Gastroesophageal sphincter (tissue), 4 donors: ENCODE results near the gene CDIPT. TPM values are rescaled to one million over a fixed set of nuclear protein-coding genes. Genes with fewer than 3 reads are reported as not detected.

Experiments
- ATAC-seq: fragments of 150-250 bp; one replicate; pipeline ENCODE4 v1.9.1; 2016; ENCODE audit warnings: mild to moderate bottlenecking, moderate library complexity
- H3K27ac ChIP-seq, 4 donors: fragments of 200-600 bp; sonication (generic) in 3 of 4; 1 replicate in 3 of 4; 2 replicates in 1 of 4; pipeline ENCODE4 v1.5.1; 2016 to 2019
- H3K27me3 ChIP-seq: fragments of 200-600 bp; sonication (generic); one replicate; pipeline ENCODE4 v1.5.1; 2019
- H3K36me3 ChIP-seq, 2 donors: fragments of 200-600 bp; sonication (generic); one replicate each; pipeline ENCODE4 v1.5.1; 2019; ENCODE audit warnings: control low read depth in 1 of 2
- H3K4me1 ChIP-seq, 3 donors: fragments of 200-600 bp; sonication (generic); 1 replicate in 2 of 3; 2 replicates in 1 of 3; pipeline ENCODE4 v1.5.1; 2016 to 2019; ENCODE audit warnings: control low read depth in 2 of 3
- H3K4me3 ChIP-seq, 2 donors: fragments of 200-600 bp; sonication (generic); one replicate each; pipeline ENCODE4 v1.5.1; 2019; ENCODE audit warnings: mild to moderate bottlenecking in 1 of 2, moderate library complexity in 1 of 2
- H3K9me3 ChIP-seq, 3 donors: fragments of 200-600 bp; sonication (generic); one replicate each; pipeline ENCODE4 v1.5.1; 2017 to 2019; ENCODE audit warnings: control low read depth in 2 of 3
- EP300 ChIP-seq: sonication (generic); formaldehyde crosslinking; IDR thresholded peaks from one replicate; pipeline ENCODE4 v1.6.1; 2017; ENCODE audit warnings: antibody characterized with exemption, mild to moderate bottlenecking
- POLR2A ChIP-seq, 2 donors: fragments of 450-650 bp; IDR thresholded peaks; one replicate each; pipeline ENCODE4 v1.6.1; 2017; ENCODE audit warnings: antibody characterized with exemption in 2 of 2, mild to moderate bottlenecking in 2 of 2, moderate library complexity in 1 of 2
- POLR2AphosphoS5 ChIP-seq: sonication (generic); formaldehyde crosslinking; IDR thresholded peaks from one replicate; pipeline ENCODE4 v1.6.1; 2017; ENCODE audit warnings: antibody characterized with exemption
- WGBS, 2 donors: methylation state at CpG; one replicate each; pipeline ENCODE4 v1.1.5; 2018; ENCODE audit warnings: low coverage in 1 of 2; 5-methylcytosine and 5-hydroxymethylcytosine counted together
- total RNA-seq, 4 donors: library from RNA; depleted of rRNA; stranded (reverse); fragments of >200 nt; gene quantifications; one replicate each; pipeline ENCODE4 v1.1.0, GENCODE V29; 2016
- TF ChIP-seq, protein P1 (sequence below), 4 experiments: fragments of 200-600 bp in 2 of 4; fragments of 450-650 bp in 2 of 4; sonication (generic) in 1 of 4; IDR thresholded peaks; one replicate each; pipeline ENCODE4 v1.5.1; 2017 to 2019; ENCODE audit warnings: antibody characterized with exemption in 4 of 4, mild to moderate bottlenecking in 2 of 4, moderate library complexity in 2 of 4

CDIPT gene
- total RNA-seq, 4 donors from 2014 or later: 119 to 167 (median 130) TPM

- no peak overlapping the region for H3K4me3 ChIP-seq
- 45 to 87% methylated on average over 4 to 6 of the region's 7 CpGs for WGBS, 2 donors
- no peak overlapping the region for H3K27ac ChIP-seq
- TF ChIP-seq EP300 (no peak), POLR2AphosphoS5 (no peak), POLR2A (IDR thresholded peaks at IDR 0.05) (no peak)
- TF ChIP-seq, protein P1, sequence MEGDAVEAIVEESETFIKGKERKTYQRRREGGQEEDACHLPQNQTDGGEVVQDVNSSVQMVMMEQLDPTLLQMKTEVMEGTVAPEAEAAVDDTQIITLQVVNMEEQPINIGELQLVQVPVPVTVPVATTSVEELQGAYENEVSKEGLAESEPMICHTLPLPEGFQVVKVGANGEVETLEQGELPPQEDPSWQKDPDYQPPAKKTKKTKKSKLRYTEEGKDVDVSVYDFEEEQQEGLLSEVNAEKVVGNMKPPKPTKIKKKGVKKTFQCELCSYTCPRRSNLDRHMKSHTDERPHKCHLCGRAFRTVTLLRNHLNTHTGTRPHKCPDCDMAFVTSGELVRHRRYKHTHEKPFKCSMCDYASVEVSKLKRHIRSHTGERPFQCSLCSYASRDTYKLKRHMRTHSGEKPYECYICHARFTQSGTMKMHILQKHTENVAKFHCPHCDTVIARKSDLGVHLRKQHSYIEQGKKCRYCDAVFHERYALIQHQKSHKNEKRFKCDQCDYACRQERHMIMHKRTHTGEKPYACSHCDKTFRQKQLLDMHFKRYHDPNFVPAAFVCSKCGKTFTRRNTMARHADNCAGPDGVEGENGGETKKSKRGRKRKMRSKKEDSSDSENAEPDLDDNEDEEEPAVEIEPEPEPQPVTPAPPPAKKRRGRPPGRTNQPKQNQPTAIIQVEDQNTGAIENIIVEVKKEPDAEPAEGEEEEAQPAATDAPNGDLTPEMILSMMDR (IDR thresholded peaks at IDR 0.05): no peak
- peaks cover 0 to 19% (median 15%) of the 10 kb centered on the region in 3 donors for H3K4me1 ChIP-seq
- H3K9me3 ChIP-seq: no peaks in the 10 kb centered on the region
- H3K27me3 ChIP-seq: no peaks in the 10 kb centered on the region
- H3K36me3 ChIP-seq: peaks cover 0 to 33% of the 10 kb centered on the region in 2 donors
- peak; percentile 17 for ATAC-seq
Measured at GRCh38 chr16:29857133-29857760, 5.8 kb downstream of the CDIPT start.

GRCh38 chr16:29854520-29855100, 8.4 kb downstream of the CDIPT start:
- Histone ChIP-seq H3K4me1 (peaks cover 0 to 5% (median 0%) of the 10 kb centered on the region in 3 donors), H3K27me3 (no peaks in the 10 kb centered on the region), H3K4me3 (no peak overlapping the region), H3K36me3 (peaks cover 0 to 15% of the 10 kb centered on the region in 2 donors), H3K9me3 (no peaks in the 10 kb centered on the region), H3K27ac (no peak overlapping the region)
- TF ChIP-seq POLR2A (IDR thresholded peaks at IDR 0.05) (no peak), POLR2AphosphoS5 (no peak), EP300 (no peak)
- TF ChIP-seq, protein P1 (IDR thresholded peaks at IDR 0.05): no peak
- no peak for ATAC-seq
- WGBS, 2 donors: 75% methylated on average over 1 of the region's 5 CpGs; no CpG with 5 or more reads in 1 of the 2 donors

DNA sequence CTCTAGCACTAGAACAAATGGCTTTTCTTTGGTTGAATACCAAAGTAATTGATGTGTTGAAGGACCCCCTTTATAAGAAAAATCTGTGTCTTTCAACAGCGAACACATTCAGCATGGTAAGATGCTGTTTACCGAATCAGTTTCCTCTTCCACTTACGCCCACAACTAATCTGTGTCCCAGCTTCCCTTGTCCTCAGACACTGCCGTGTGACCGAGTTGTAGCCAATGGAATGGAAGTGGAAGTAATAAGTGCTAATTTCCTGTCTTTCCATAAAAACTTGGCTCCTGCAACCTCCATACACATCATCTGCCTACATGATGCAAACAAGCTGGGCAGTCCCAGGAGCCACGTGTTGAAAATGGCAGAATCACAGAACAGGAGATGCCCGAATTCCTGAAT, 10.4 kb downstream of the CDIPT start:
- no peaks in the 10 kb centered on the region for H3K9me3 ChIP-seq
- peaks cover 0 to 20% (median 0%) of the 10 kb centered on the region in 3 donors for H3K4me1 ChIP-seq
- H3K27ac ChIP-seq: peak overlapping the region in 3 of 4 donors; percentile 1 to 45 (median 42)
- ATAC-seq: peak; percentile 67
- H3K4me3 ChIP-seq: no peak overlapping the region
- WGBS, 2 donors: 48 to 59% methylated on average over 7 of the region's 7 CpGs
- no peaks in the 10 kb centered on the region for H3K27me3 ChIP-seq
- peaks cover 0 to 8% of the 10 kb centered on the region in 2 donors for H3K36me3 ChIP-seq
- TF ChIP-seq, protein P1 (IDR thresholded peaks at IDR 0.05): no peak
- peak; percentile 17 for TF ChIP-seq POLR2AphosphoS5

DNA sequence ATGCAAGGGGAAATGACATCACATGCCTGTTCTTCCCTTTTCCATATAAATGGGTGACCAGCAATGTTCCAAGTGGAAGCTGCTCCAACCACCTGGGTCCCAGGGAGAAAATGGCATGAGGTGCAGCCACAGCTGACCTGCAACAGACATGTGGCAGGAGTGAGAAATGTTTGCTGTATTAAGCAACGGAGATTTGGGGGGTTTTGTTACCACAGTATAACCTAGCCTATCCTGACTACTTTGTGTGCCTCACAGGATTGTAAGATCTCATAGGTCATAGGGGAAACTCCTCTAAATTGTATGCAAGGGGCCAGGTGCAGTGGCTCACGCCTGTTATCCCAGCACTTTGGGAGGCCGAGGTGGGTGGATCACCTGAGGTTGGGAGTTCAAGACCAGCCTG, 12.0 kb downstream of the CDIPT start:
- no peaks in the 10 kb centered on the region for H3K27me3 ChIP-seq
- peaks cover 0 to 20% (median 0%) of the 10 kb centered on the region in 3 donors for H3K4me1 ChIP-seq
- peaks cover 0 to 25% of the 10 kb centered on the region in 2 donors for H3K36me3 ChIP-seq
- 71% methylated on average over 2 of the region's 3 CpGs; no CpG with 5 or more reads in 1 of the 2 donors for WGBS, 2 donors
- no peak overlapping the region for H3K27ac ChIP-seq
- ATAC-seq: no peak
- H3K4me3 ChIP-seq: no peak overlapping the region
- H3K9me3 ChIP-seq: no peaks in the 10 kb centered on the region
- TF ChIP-seq POLR2AphosphoS5 (no peak), EP300 (no peak), POLR2A (IDR thresholded peaks at IDR 0.05) (no peak)
- TF ChIP-seq, protein P1 (IDR thresholded peaks at IDR 0.05): no peak

DNA sequence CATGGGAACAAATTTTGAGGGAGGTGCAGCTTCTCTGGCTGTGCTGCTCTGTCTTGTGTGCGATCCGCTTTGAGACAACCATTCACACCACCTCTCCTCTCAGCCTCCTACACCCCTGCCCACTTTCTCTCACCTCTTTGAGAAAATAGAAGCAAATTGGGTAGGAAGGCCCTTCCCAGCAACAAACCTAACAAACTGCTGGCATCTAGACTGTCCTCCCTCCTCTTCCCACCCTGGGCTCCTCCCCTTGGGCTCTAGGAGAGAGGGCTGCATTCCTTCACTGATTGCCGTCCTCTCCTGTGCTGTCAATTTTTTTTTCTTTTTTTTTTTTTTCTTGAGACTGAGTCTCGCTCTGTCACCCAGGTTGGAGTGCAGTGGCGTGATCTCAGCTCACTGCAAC, 13.5 kb downstream of the CDIPT start:
- TF ChIP-seq, protein P1 (IDR thresholded peaks at IDR 0.05): no peak
- TF ChIP-seq POLR2AphosphoS5 (no peak), POLR2A (IDR thresholded peaks at IDR 0.05) (no peak), EP300 (no peak)
- Histone ChIP-seq H3K27me3 (no peaks in the 10 kb centered on the region), H3K36me3 (peaks cover 0 to 40% of the 10 kb centered on the region in 2 donors), H3K27ac (peak overlapping the region in 3 of 4 donors; percentile 21 to 56 (median 48)), H3K4me3 (no peak overlapping the region), H3K9me3 (no peaks in the 10 kb centered on the region), H3K4me1 (peaks cover 0 to 29% (median 4%) of the 10 kb centered on the region in 3 donors)
- WGBS, 2 donors: 33 to 47% methylated on average over 1 to 4 of the region's 5 CpGs
- no peak for ATAC-seq
